DMS79 (cell line): ENCODE results near the gene ARHGEF3.

ENCODE experiments used
- DNase-seq: peaks from one replicate; lab custom pipeline; 2025; lab: John Stamatoyannopoulos, UW

Gene ARHGEF3

GRCh38 chr3:56822501-56822900 lies 20.8 kb upstream of the ARHGEF3 start:
- DNase-seq: no peak

GRCh38 chr3:56819016-56819809 lies 17.5 kb upstream of the ARHGEF3 start:
- no peak for DNase-seq

GRCh38 chr3:56818156-56818985 lies 16.6 kb upstream of the ARHGEF3 start:
- DNase-seq: no peak

- DNase-seq: no peak
Measured at GRCh38 chr3:56817646-56818045, 15.9 kb upstream of the ARHGEF3 start.

- no peak for DNase-seq
Measured at GRCh38 chr3:56816061-56816460, 14.3 kb upstream of the ARHGEF3 start.

- DNase-seq: no peak
Measured at GRCh38 chr3:56815589-56815988, 13.8 kb upstream of the ARHGEF3 start.

- no peak for DNase-seq
Measured at GRCh38 chr3:56813653-56813960, 11.9 kb upstream of the ARHGEF3 start.

GRCh38 chr3:56812754-56813652 lies 11.3 kb upstream of the ARHGEF3 start:
- peak; percentile 6 for DNase-seq

- no peak for DNase-seq
Measured at GRCh38 chr3:56811546-56812202, 9.9 kb upstream of the ARHGEF3 start.

- peak; percentile 7 for DNase-seq
Measured at GRCh38 chr3:56810577-56811545, 9.1 kb upstream of the ARHGEF3 start.

GRCh38 chr3:56806407-56806806 lies 4.7 kb upstream of the ARHGEF3 start:
- no peak for DNase-seq

- no peak for DNase-seq
Measured at GRCh38 chr3:56802790-56803189, 1.0 kb upstream of the ARHGEF3 start.

GRCh38 chr3:56802378-56802745 lies 613 bp upstream of the ARHGEF3 start:
- no peak for DNase-seq

- DNase-seq: no peak
Measured at GRCh38 chr3:56800832-56801661, 702 bp downstream of the ARHGEF3 start.

- DNase-seq: no peak
Measured at GRCh38 chr3:56800130-56800831, 1.5 kb downstream of the ARHGEF3 start.

GRCh38 chr3:56799251-56799882 lies 2.4 kb downstream of the ARHGEF3 start:
- peak; percentile 16 for DNase-seq

- no peak for DNase-seq
Measured at GRCh38 chr3:56796996-56797395, 4.8 kb downstream of the ARHGEF3 start.

GRCh38 chr3:56796202-56796601 lies 5.5 kb downstream of the ARHGEF3 start:
- DNase-seq: no peak

- DNase-seq: no peak
Measured at GRCh38 chr3:56795829-56796185, 5.9 kb downstream of the ARHGEF3 start.
